ENCODE data around the gene IGF2R.

DNA sequence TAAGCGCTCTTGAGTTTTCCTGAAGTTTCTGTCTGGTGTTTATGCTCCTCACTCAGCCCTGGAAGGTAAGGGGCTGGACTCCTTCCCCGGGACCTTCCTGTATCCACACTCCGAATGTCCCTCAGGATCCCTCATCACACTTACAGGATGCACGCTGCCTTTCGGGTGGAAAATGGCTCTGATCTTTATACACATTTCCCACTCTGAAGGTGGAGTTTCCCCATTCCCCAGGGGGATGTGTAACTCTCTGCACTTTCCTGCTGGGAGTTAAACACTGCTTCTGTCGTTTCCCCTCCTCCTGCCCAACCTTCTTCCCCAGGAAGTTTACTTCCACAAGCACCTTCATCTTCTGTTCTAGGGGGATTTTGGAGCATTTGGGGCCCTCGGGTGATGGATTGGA lies 17.1 kb upstream of the IGF2R start:
- TF ChIP-seq, protein P1, sequence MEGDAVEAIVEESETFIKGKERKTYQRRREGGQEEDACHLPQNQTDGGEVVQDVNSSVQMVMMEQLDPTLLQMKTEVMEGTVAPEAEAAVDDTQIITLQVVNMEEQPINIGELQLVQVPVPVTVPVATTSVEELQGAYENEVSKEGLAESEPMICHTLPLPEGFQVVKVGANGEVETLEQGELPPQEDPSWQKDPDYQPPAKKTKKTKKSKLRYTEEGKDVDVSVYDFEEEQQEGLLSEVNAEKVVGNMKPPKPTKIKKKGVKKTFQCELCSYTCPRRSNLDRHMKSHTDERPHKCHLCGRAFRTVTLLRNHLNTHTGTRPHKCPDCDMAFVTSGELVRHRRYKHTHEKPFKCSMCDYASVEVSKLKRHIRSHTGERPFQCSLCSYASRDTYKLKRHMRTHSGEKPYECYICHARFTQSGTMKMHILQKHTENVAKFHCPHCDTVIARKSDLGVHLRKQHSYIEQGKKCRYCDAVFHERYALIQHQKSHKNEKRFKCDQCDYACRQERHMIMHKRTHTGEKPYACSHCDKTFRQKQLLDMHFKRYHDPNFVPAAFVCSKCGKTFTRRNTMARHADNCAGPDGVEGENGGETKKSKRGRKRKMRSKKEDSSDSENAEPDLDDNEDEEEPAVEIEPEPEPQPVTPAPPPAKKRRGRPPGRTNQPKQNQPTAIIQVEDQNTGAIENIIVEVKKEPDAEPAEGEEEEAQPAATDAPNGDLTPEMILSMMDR (IDR thresholded peaks at IDR 0.05; ENCODE audit: low read depth, low read length, poor library complexity, severe bottlenecking) = no peak
- no peak for TF ChIP-seq EZH2phosphoT487 (IDR thresholded peaks at IDR 0.05; ENCODE audit: borderline replicate concordance, low read length)
